Naive thymus-derived CD4-positive, alpha-beta T cell (primary cell): Measurements from ENCODE around the gene PLOD3. TPM values are rescaled to one million over a fixed set of nuclear protein-coding genes. Genes with fewer than 3 reads are reported as not detected.

ENCODE experiments used
- ATAC-seq: fragments of 150-1000 bp; cut with Tn5 transposase; 2 replicates; pipeline ENCODE4 v1.10.0; 2021; ENCODE audit warnings: mild to moderate bottlenecking, moderate library complexity
- CTCF ChIA-PET: fragments of 350-600 bp; sonication (Branson Sonifier 250); formaldehyde crosslinking; loops from one replicate; lab custom pipeline; 2021; ENCODE audit warnings: antibody characterized with exemption; lab: Charles Lee
- POLR2A ChIA-PET: fragments of 350-600 bp; sonication (Branson Sonifier 250); formaldehyde crosslinking; loops from one replicate; lab custom pipeline; 2021; ENCODE audit warnings: antibody characterized with exemption, inconsistent platforms; lab: Charles Lee
- DNase-seq, 9 donors: peaks; one replicate each; pipeline versions ENCODE4 v3.0.0 to v3.0.0-alpha.2; 2020 to 2022; ENCODE audit warnings: mixed read lengths in 1 of 9
- H3K27ac ChIP-seq: one replicate; pipeline ENCODE4 v1.7.0; 2013; ENCODE audit warnings: mild to moderate bottlenecking, low read depth, low read length, moderate library complexity
- H3K27me3 ChIP-seq, 2 donors: one replicate each; pipeline ENCODE4 v1.7.0; 2013; ENCODE audit warnings: low read length in 2 of 2, mild to moderate bottlenecking in 2 of 2, moderate library complexity in 2 of 2; ENCODE audit not compliant: control insufficient read depth in 2 of 2, insufficient read depth in 2 of 2
- H3K36me3 ChIP-seq, 3 experiments: 1 replicate in 2 of 3; 2 replicates in 1 of 3; pipeline ENCODE4 v1.7.0; 2013; ENCODE audit warnings: low read length in 3 of 3, mild to moderate bottlenecking in 3 of 3, moderate library complexity in 1 of 3; ENCODE audit not compliant: insufficient read depth in 3 of 3, control insufficient read depth in 2 of 3
- H3K4me1 ChIP-seq, 2 donors: one replicate each; pipeline ENCODE4 v1.7.0; 2013; ENCODE audit warnings: low read length in 2 of 2, mild to moderate bottlenecking in 2 of 2, moderate library complexity in 1 of 2; ENCODE audit not compliant: control insufficient read depth in 2 of 2, insufficient read depth in 2 of 2
- H3K4me3 ChIP-seq: 2 replicates; pipeline ENCODE4 v1.7.0; 2013; ENCODE audit warnings: mild to moderate bottlenecking, low read length
- H3K9me3 ChIP-seq, 3 experiments: 1 replicate in 2 of 3; 2 replicates in 1 of 3; pipeline ENCODE4 v1.7.0; 2013; ENCODE audit warnings: low read length in 3 of 3; ENCODE audit not compliant: control insufficient read depth in 2 of 3
- H3K27ac Mint-ChIP-seq, 9 donors: one replicate each; pipeline ENCODE4 v1.8.0; 2020 to 2022; ENCODE audit warnings: mixed read lengths in 9 of 9, mild to moderate bottlenecking in 8 of 9, moderate library complexity in 5 of 9, inconsistent platforms in 2 of 9
- H3K27me3 Mint-ChIP-seq, 5 donors: one replicate each; pipeline ENCODE4 v1.8.0; 2021 to 2022; ENCODE audit warnings: mixed read lengths in 5 of 5, mild to moderate bottlenecking in 1 of 5
- H3K36me3 Mint-ChIP-seq, 5 donors: one replicate each; pipeline ENCODE4 v1.8.0; 2020 to 2022; ENCODE audit warnings: mixed read lengths in 5 of 5, mild to moderate bottlenecking in 3 of 5, inconsistent platforms in 1 of 5
- H3K4me1 Mint-ChIP-seq, 7 donors: one replicate each; pipeline ENCODE4 v1.8.0; 2020 to 2022; ENCODE audit warnings: mixed read lengths in 7 of 7, mild to moderate bottlenecking in 3 of 7, inconsistent platforms in 1 of 7
- H3K4me3 Mint-ChIP-seq, 10 donors: one replicate each; pipeline ENCODE4 v1.8.0; 2020 to 2022; ENCODE audit warnings: mild to moderate bottlenecking in 10 of 10, mixed read lengths in 10 of 10, moderate library complexity in 6 of 10, inconsistent platforms in 2 of 10
- H3K9me3 Mint-ChIP-seq, 11 donors: one replicate each; pipeline ENCODE4 v1.8.0; 2020 to 2022; ENCODE audit warnings: mixed read lengths in 11 of 11, mild to moderate bottlenecking in 4 of 11, inconsistent platforms in 1 of 11, moderate library complexity in 1 of 11
- intact Hi-C, 2 donors: fragments of 100-400 bp; cut with micrococcal nuclease; formaldehyde crosslinking; loops; one replicate each; pipeline ENCODE4 v1.15.1; 2023
- polyA plus RNA-seq, 2 donors: library from polyadenylated mRNA; unstranded; fragments of 300-500 nt; fragmentation: Illumina TruSeq; gene quantifications; one replicate each; pipeline ENCODE4 v1.2.3, GENCODE V29; 2021
- total RNA-seq, 6 experiments: library from RNA in 5 of 6; stranded (reverse) in 5 of 6; gene quantifications; 1 replicate in 5 of 6; 2 replicates in 1 of 6; pipeline ENCODE4 v1.2.3 and lab custom pipeline; 2021 to 2026

PLOD3 gene
- total and polyA plus RNA-seq, 7 experiments from 2014 or later: 15.7 to 88.4 (median 39.5) TPM

GRCh38 chr7:101216860-101217387, 457 bp downstream of the PLOD3 start:
- no peaks in the 10 kb centered on the region for H3K27me3 Mint-ChIP-seq
- Histone ChIP-seq H3K27ac (peak overlapping the region; percentile 87), H3K27me3 (no peaks in the 10 kb centered on the region), H3K36me3 (peaks cover 0 to 28% (median 0%) of the 10 kb centered on the region in 3 experiments), H3K4me1 (peaks cover 15% of the 10 kb centered on the region in 2 donors), H3K4me3 (peak overlapping the region; percentile 70), H3K9me3 (no peaks in the 10 kb centered on the region)
- H3K36me3 Mint-ChIP-seq: peaks cover 0 to 15% (median 0%) of the 10 kb centered on the region in 5 donors
- ATAC-seq: peak; percentile 4
- intact Hi-C loops: loop anchor here (1.0 to 5.0 kb wide), 6 partner anchors 13 to 1145 kb away; partner anchors contain the start of gene IFT22 (in 2 of the 2)
- peaks cover 22 to 50% (median 45%) of the 10 kb centered on the region in 7 donors for H3K4me1 Mint-ChIP-seq
- no peaks in the 10 kb centered on the region for H3K9me3 Mint-ChIP-seq
- H3K4me3 Mint-ChIP-seq: peak overlapping the region; percentile 83 to 97 (median 96)
- H3K27ac Mint-ChIP-seq: peak overlapping the region in 8 of 9 donors; percentile 51 to 93 (median 76)
- CTCF ChIA-PET: interaction anchor here (1.1 to 3.5 kb wide), 4 partner anchors 12 to 134 kb away, joined by 3 to 30 read pairs (median 10); partner anchors contain the start of gene FIS1
- peak in 2 of 9 donors; percentile 6 to 9 for DNase-seq
- POLR2A ChIA-PET: interaction anchor here (0.6 to 3.2 kb wide), 11 partner anchors 8 to 1834 kb away, joined by 3 to 61 read pairs (median 6); partner anchors contain the start of genes FIS1, SRRT and VGF

- H3K27ac Mint-ChIP-seq: peak overlapping the region; percentile 28 to 78 (median 73)
- ChIA-PET CTCF (interaction anchor here (0.6 to 3.5 kb wide), 4 partner anchors 12 to 67 kb away, joined by 4 to 30 read pairs (median 10); partner anchors contain the start of gene FIS1), POLR2A (interaction anchor here (0.6 to 3.2 kb wide), 3 partner anchors 12 to 33 kb away, joined by 3 to 61 read pairs (median 16); partner anchors contain the start of gene FIS1)
- Histone ChIP-seq H3K4me1 (peaks cover 15% of the 10 kb centered on the region in 2 donors), H3K9me3 (no peaks in the 10 kb centered on the region), H3K36me3 (peaks cover 0 to 35% (median 0%) of the 10 kb centered on the region in 3 experiments), H3K27me3 (no peaks in the 10 kb centered on the region), H3K27ac (peak overlapping the region; percentile 87), H3K4me3 (peak overlapping the region; percentile 70)
- peak in 1 of 9 donors; percentile 10 for DNase-seq
- intact Hi-C loops: loop anchor here (1.0 to 5.0 kb wide), 3 partner anchors 12 to 1146 kb away; partner anchors contain the start of gene IFT22 (in 2 of the 2)
- H3K4me1 Mint-ChIP-seq: peaks cover 15 to 46% (median 39%) of the 10 kb centered on the region in 7 donors
- H3K27me3 Mint-ChIP-seq: no peaks in the 10 kb centered on the region
- H3K36me3 Mint-ChIP-seq: peaks cover 0 to 12% (median 0%) of the 10 kb centered on the region in 5 donors
- no peaks in the 10 kb centered on the region for H3K9me3 Mint-ChIP-seq
- H3K4me3 Mint-ChIP-seq: peak overlapping the region; percentile 81 to 97 (median 94)
- ATAC-seq: no peak
Measured at GRCh38 chr7:101216001-101216859, 1.2 kb downstream of the PLOD3 start.

GRCh38 chr7:101212014-101212413, 5.4 kb downstream of the PLOD3 start:
- POLR2A ChIA-PET: interaction anchor here (1.3 kb wide), 1 partner anchor 11 kb away, joined by 4 read pairs; no protein-coding TSS in a partner anchor
- CTCF ChIA-PET: no interaction called here
- no peaks in the 10 kb centered on the region for H3K9me3 Mint-ChIP-seq
- Histone ChIP-seq H3K27ac (no peak overlapping the region), H3K9me3 (no peaks in the 10 kb centered on the region), H3K4me1 (peaks cover 6 to 7% of the 10 kb centered on the region in 2 donors), H3K4me3 (no peak overlapping the region), H3K36me3 (peaks cover 0 to 58% (median 0%) of the 10 kb centered on the region in 3 experiments), H3K27me3 (no peaks in the 10 kb centered on the region)
- H3K27me3 Mint-ChIP-seq: no peaks in the 10 kb centered on the region
- no peak for DNase-seq
- peak overlapping the region in 1 of 10 donors; percentile 63 for H3K4me3 Mint-ChIP-seq
- H3K4me1 Mint-ChIP-seq: peaks cover 5 to 15% (median 8%) of the 10 kb centered on the region in 7 donors
- no peak for ATAC-seq
- peaks cover 0 to 20% (median 4%) of the 10 kb centered on the region in 5 donors for H3K36me3 Mint-ChIP-seq
- intact Hi-C loops: no loop called here
- no peak overlapping the region for H3K27ac Mint-ChIP-seq

- POLR2A ChIA-PET: interaction anchor here (1.3 kb wide), 1 partner anchor 11 kb away, joined by 4 read pairs; no protein-coding TSS in a partner anchor
- Histone ChIP-seq H3K4me3 (no peak overlapping the region), H3K4me1 (peaks cover 1 to 2% of the 10 kb centered on the region in 2 donors), H3K36me3 (peaks cover 0 to 58% (median 0%) of the 10 kb centered on the region in 3 experiments), H3K27ac (no peak overlapping the region), H3K9me3 (no peaks in the 10 kb centered on the region), H3K27me3 (no peaks in the 10 kb centered on the region)
- no peaks in the 10 kb centered on the region for H3K27me3 Mint-ChIP-seq
- peaks cover 0 to 19% (median 4%) of the 10 kb centered on the region in 5 donors for H3K36me3 Mint-ChIP-seq
- no peaks in the 10 kb centered on the region for H3K9me3 Mint-ChIP-seq
- H3K4me3 Mint-ChIP-seq: no peak overlapping the region
- no peak for ATAC-seq
- DNase-seq: no peak
- H3K4me1 Mint-ChIP-seq: peaks cover under 1 to 12% (median 5%) of the 10 kb centered on the region in 7 donors
- H3K27ac Mint-ChIP-seq: no peak overlapping the region
- CTCF ChIA-PET: no interaction called here
- intact Hi-C loops: no loop called here
Measured at GRCh38 chr7:101211501-101211900, 5.9 kb downstream of the PLOD3 start.

- no peaks in the 10 kb centered on the region for H3K4me1 ChIP-seq
- Mint-ChIP-seq H3K9me3 (no peaks in the 10 kb centered on the region), H3K4me1 (peaks cover 0 to 3% (median 0%) of the 10 kb centered on the region in 7 donors), H3K27me3 (no peaks in the 10 kb centered on the region), H3K27ac (no peak overlapping the region), H3K4me3 (no peak overlapping the region), H3K36me3 (peaks cover 0 to 28% (median 4%) of the 10 kb centered on the region in 5 donors)
- ATAC-seq (no peak), DNase-seq (no peak)
- ChIA-PET CTCF (no interaction called here), POLR2A (no interaction called here)
- intact Hi-C loops: no loop called here
- H3K4me3 ChIP-seq: no peak overlapping the region
- H3K9me3 ChIP-seq: no peaks in the 10 kb centered on the region
- H3K36me3 ChIP-seq: peaks cover 0 to 51% (median 0%) of the 10 kb centered on the region in 3 experiments
- no peaks in the 10 kb centered on the region for H3K27me3 ChIP-seq
- H3K27ac ChIP-seq: no peak overlapping the region
Measured at GRCh38 chr7:101210143-101210542, 7.2 kb downstream of the PLOD3 start.

- no peaks in the 10 kb centered on the region for H3K4me1 ChIP-seq
- Mint-ChIP-seq H3K27ac (peak overlapping the region in 1 of 9 donors; percentile 2), H3K4me1 (peaks cover 0 to 7% (median 6%) of the 10 kb centered on the region in 7 donors), H3K4me3 (no peak overlapping the region), H3K27me3 (peaks cover 0 to 7% (median 2%) of the 10 kb centered on the region in 5 donors), H3K36me3 (peaks cover 0 to 24% (median 6%) of the 10 kb centered on the region in 5 donors), H3K9me3 (no peaks in the 10 kb centered on the region)
- no peak for ATAC-seq
- no peaks in the 10 kb centered on the region for H3K9me3 ChIP-seq
- intact Hi-C loops: no loop called here
- H3K36me3 ChIP-seq: peaks cover 0 to 46% (median 0%) of the 10 kb centered on the region in 3 experiments
- H3K27ac ChIP-seq: no peak overlapping the region
- CTCF ChIA-PET: interaction anchor here (0.7 kb wide), 1 partner anchor 16 kb away, joined by 3 read pairs; no protein-coding TSS in a partner anchor
- POLR2A ChIA-PET: interaction anchor here (0.6 kb wide), 1 partner anchor 9 kb away, joined by 6 read pairs; the partner anchor contains the start of genes PLOD3 and ZNHIT1
- H3K27me3 ChIP-seq: no peaks in the 10 kb centered on the region
- H3K4me3 ChIP-seq: no peak overlapping the region
- DNase-seq: no peak
Measured at GRCh38 chr7:101208794-101209193, 8.6 kb downstream of the PLOD3 start.
